GM19193 (cell line): ENCODE measurements around the gene CHD9NB.

Source experiments
- POLR2A ChIP-seq: IDR thresholded peaks from 4 replicates; pipeline ENCODE4 v1.6.1; 2011; ENCODE audit not compliant: insufficient read depth, insufficient read length; ENCODE audit errors: extremely low read depth

CHD9NB gene

DNA sequence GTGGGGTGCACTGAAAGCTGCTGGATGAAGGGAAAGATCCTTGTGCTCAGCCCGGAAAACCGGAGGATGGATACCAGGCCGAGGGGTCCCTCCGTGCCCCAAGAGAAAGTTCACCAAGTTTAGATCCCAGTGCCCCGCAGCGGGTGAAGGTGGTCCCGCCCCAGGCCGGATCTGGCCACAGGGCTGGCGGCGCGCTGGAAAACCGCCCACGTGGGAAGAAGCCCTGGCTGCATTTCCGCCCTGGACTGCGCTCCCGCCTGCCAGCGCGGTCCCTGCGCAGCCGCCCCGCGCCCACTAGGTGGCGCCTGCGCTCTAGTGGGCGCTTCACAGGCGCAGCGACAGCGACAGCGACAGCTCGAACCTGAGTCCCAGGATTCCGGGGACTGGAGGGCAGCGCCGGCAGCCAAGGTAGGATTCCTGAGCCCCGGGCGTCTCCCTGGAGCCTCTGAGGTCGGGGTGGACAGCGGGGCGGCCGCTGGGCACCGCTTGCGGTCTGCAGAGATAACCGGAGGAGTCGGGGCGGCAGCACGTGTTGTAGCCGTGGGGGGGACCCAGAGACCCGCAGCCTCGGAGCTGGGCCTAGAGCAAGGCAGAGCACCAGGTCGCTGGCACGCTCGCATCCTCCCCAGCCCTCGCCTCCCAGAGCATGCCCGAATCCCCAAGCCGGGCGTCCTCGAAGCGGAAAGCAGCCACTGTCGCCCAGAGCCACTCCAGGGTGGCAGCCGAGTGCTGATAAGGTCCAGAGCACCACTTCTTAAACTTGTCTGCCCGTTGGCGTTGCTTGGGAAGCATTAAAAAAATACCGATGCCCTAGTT is 2.2 kb upstream of the CHD9NB start, which contains the start of gene CHD9:
CHD9 (plus strand) TSS at position 322 of the 816 bp plus-strand sequence. CDS start 101,099 bp downstream, outside the sequence.
- peak; percentile 55 for TF ChIP-seq POLR2A

DNA sequence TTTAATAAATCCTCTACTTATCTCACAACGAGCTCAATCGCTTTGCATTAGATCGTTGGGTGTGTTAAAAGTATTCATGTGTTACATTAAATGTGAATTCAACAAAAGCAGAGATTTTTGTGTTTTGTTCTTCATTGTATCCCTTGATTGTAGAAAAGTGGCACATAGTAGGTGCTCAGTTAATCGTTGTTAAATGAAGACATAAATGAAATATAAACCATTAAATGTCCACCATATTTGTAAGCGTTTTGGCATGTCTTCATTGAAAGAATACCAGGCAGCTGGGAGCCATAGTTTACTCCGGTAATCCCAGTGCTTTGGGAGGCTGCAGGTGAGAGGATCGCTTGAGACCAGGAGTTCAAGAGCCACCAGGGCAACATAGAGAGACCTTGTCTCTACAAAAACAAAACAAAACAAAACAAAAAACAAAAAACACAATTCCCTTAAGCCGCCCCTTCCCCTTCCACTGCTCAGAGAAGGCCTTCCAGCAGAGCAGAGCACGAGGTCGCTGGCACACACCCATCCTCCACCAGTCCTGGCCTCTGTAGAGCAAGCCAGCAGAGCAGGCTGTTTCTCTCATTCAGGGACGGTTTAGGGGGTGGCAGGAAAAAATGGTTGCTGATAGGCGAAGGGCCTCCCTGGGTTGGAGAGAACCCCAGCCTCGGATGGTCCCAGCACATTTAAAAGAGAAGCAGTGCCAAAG is 1.4 kb upstream of the CHD9NB start:
- TF ChIP-seq POLR2A: no peak

GRCh38 chr16:53048139-53048915 is 4.4 kb downstream of the CHD9NB start:
- no peak for TF ChIP-seq POLR2A

DNA sequence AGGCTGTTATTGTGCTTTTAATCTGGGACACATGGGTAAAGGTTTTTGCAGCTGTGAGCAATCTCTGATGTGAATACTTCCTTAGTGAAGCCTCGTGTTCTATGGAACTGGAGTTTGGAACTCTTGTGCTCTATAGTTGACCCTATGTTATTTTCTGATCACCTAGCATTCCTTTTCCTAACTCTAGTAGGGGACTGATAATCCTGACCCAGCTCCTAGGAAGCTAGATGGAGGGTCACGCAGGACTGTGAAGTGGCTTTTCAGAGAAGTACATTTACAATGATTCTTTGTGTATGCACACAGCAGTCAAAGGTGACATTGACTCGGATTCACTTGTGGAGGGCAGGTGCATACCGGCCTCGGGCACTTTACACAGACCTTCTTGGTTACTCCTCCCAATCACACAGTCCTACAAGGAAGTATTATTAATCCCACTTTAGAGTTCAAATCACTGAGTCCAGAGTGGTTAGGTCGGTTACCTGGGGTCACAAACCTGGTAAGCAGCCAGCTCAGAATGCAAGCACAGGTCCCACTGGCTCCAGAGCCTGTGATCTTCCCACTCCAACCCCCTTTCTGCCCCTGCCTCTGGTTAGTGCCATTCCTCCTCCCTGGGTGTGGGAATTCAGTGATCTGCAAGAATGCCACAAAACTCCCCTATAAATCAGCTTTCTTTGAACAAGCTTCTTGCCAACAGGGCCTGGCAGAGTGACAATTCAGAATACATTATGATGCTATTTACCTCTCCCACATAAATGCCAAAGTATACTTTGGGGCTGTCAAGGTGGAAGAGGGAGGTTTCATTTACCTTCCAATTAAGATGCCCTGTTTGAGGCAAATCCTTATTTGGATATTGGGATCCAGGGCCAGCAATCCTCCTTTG is 7.1 kb downstream of the CHD9NB start:
- TF ChIP-seq POLR2A: no peak

- no peak for TF ChIP-seq POLR2A
Measured at GRCh38 chr16:53043986-53044601, 8.6 kb downstream of the CHD9NB start.

DNA sequence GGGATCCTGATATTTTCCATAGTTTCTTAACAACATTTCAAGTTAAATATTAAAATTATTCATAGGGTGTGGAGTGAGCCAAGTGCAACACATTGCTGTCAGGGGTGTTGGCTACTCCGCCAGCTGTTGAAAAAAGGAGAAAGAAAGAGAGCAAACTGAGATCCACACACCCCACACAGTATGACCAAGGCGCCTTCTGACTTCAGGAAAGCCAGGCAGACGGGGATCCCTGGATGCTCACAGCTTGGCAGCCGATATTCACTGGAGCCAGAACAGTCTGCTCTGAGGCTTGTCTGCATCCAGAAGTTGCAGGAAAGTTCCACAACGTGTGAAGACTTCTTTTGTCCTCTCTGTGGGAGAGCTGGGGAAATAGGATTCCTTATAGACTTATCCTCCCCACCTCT is 9.3 kb downstream of the CHD9NB start:
- TF ChIP-seq POLR2A: no peak

GRCh38 chr16:53042235-53042701 is 10.4 kb downstream of the CHD9NB start:
- no peak for TF ChIP-seq POLR2A

DNA sequence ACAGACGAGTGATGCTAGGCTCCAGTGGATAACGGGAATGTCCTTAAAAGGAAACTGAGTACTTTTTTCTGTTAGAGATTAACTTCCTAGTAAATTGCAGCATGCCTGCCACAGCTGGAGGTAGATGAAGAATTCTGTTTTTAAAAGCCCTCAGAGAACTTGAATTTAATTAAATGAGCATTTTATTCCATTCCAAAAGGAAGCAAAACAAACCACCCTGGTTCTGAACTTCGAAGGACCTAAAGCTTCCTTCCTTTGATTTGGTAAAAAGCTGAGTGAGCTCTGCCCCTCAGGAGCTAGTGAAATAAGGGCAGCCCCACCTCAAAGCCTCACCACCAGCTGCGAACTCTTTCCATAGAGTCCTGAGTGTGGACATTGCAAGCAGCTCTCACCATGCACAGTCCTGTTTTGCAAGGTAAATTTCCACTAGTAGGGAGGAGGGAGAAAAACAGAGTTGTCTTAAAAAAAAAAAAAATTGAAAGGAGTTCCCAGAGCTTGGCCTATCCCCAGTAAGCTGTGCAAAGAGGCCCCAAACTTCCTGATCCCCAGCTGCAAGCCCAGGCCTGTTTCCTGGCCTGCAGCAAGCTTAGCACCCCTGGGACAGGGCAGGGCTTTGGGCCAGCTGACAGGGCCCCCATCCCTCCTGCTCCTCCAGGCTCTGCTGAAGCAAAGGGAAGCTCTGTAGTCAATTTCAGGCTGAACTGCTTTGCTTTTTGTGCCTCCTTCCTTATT is 11.2 kb downstream of the CHD9NB start:
- TF ChIP-seq POLR2A: no peak

DNA sequence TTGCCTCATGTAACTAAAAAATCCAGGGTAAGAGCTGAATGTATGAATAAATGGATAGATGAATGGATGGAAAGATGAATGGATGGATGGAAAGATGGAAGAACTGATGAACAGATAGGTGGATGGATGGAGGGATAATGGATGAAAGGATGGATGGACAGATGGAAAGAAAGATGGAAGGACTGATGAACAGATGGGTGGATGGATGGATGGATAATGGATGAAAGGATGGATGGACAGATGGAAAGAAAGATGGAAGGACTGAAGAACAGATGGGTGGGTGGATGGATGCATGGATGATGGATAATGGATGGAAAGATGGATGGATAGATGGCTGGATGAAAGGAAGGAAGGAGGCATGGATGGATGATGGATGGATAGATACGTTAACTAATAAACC is 11.9 kb downstream of the CHD9NB start:
- no peak for TF ChIP-seq POLR2A

GRCh38 chr16:53036066-53036465 is 16.6 kb downstream of the CHD9NB start:
- no peak for TF ChIP-seq POLR2A

DNA sequence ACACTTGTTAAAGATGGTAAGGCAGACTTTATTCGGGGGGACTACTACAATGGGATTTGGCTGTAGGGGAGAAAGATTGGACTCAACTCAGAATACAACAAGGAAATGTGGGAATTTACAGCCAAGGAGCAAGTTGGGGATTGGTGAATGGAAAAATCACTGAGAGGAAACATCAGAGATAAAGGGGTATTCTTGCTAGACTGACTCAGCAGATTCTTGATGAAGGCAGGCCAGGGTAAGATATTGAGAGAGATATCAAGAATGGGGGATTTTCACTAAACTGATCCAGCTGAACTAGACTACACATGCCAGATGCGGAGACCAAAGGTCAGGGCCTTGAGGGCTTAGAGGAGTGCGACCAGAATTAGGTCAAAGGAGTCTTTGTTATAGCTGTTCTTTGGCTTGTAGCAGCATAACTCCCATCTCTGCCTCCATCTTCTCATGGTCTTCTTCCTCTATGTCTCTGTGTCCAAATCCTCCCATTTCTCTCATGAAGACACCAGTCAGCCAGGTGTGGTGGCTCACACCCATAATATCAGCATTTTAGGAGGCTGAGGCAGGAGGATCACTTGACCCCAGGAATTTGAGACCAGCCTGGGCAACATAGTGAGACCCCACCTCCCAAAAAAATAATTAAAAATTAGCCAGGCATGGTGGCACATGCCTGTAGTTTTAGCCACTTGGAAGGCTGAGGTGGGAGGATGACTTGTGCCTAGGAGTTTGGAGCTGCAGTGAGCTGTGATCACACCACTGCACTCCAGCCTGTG is 17.3 kb downstream of the CHD9NB start:
- TF ChIP-seq POLR2A: no peak

- TF ChIP-seq POLR2A: no peak
Measured at GRCh38 chr16:53034306-53034705, 18.4 kb downstream of the CHD9NB start.
